ENCODE data around the gene NUDT22.

The NUDT22 gene

GRCh38 chr11:64225608-64226506 lies at the start of gene NUDT22, which contains the start of gene TRPT1:
Gene NUDT22 (plus strand): TSS chr11:64226274. CDS start chr11:64226653, 379 bp downstream.
Gene TRPT1 (minus strand): TSS chr11:64226186. CDS start chr11:64225860, 326 bp downstream.
- DNase-seq (ENCODE audit: low spot score) = peak; percentile 78

GRCh38 chr11:64176751-64177150 lies 49.3 kb upstream of the NUDT22 start:
- DNase-seq (ENCODE audit: low spot score) = no peak

- DNase-seq (ENCODE audit: low spot score) = no peak
Measured at GRCh38 chr11:64178203-64178602, 47.9 kb upstream of the NUDT22 start.

GRCh38 chr11:64178951-64179639 lies 47.0 kb upstream of the NUDT22 start:
- DNase-seq (ENCODE audit: low spot score) = no peak

- DNase-seq (ENCODE audit: low spot score) = no peak
Measured at GRCh38 chr11:64180891-64181290, 45.2 kb upstream of the NUDT22 start.

- peak; percentile 92 for DNase-seq (ENCODE audit: low spot score)
Measured at GRCh38 chr11:64181506-64182411, 44.3 kb upstream of the NUDT22 start.

GRCh38 chr11:64183890-64184289 lies 42.2 kb upstream of the NUDT22 start:
- DNase-seq (ENCODE audit: low spot score) = no peak

- peak; percentile 72 for DNase-seq (ENCODE audit: low spot score)
Measured at GRCh38 chr11:64185175-64185692, 40.8 kb upstream of the NUDT22 start.

GRCh38 chr11:64185693-64186491 lies 40.2 kb upstream of the NUDT22 start, which contains the start of gene STIP1:
Gene STIP1 (plus strand): TSS chr11:64186171. CDS start chr11:64186262, 91 bp downstream.
- DNase-seq (ENCODE audit: low spot score) = peak; percentile 100

GRCh38 chr11:64186492-64187165 lies 39.4 kb upstream of the NUDT22 start:
- no peak for DNase-seq (ENCODE audit: low spot score)

GRCh38 chr11:64192434-64192833 lies 33.6 kb upstream of the NUDT22 start:
- no peak for DNase-seq (ENCODE audit: low spot score)

GRCh38 chr11:64196626-64197025 lies 29.4 kb upstream of the NUDT22 start:
- no peak for DNase-seq (ENCODE audit: low spot score)

- DNase-seq (ENCODE audit: low spot score) = no peak
Measured at GRCh38 chr11:64198511-64198910, 27.6 kb upstream of the NUDT22 start.

GRCh38 chr11:64201543-64201942 lies 24.5 kb upstream of the NUDT22 start:
- DNase-seq (ENCODE audit: low spot score) = no peak

- DNase-seq (ENCODE audit: low spot score) = no peak
Measured at GRCh38 chr11:64202992-64203391, 23.1 kb upstream of the NUDT22 start.

- DNase-seq (ENCODE audit: low spot score) = no peak
Measured at GRCh38 chr11:64203421-64204079, 22.5 kb upstream of the NUDT22 start.

- no peak for DNase-seq (ENCODE audit: low spot score)
Measured at GRCh38 chr11:64204080-64204440, 22.0 kb upstream of the NUDT22 start.

GRCh38 chr11:64204464-64204989 lies 21.5 kb upstream of the NUDT22 start:
- peak; percentile 86 for DNase-seq (ENCODE audit: low spot score)

- no peak for DNase-seq (ENCODE audit: low spot score)
Measured at GRCh38 chr11:64206457-64207255, 19.4 kb upstream of the NUDT22 start, which contains the start of gene FERMT3. Gene FERMT3 (plus strand): TSS chr11:64206721. CDS start chr11:64207365, 644 bp downstream.
